Kasumi-1 (cell line): ENCODE results near the gene FLNB.
A peak's percentile ranks its signal among the peaks of the same experiment; 100 is the strongest.

ENCODE experiments used
- DNase-seq, 2 experiments: peaks; one replicate each; lab custom pipeline; 2025; lab: John Stamatoyannopoulos, UW

The FLNB gene

GRCh38 chr3:58008141-58009025 lies at the start of gene FLNB:
Gene FLNB, plus strand, starts transcription at chr3:58008422. Its CDS starts 143 bp downstream, at chr3:58008565.
- DNase-seq: peak; percentile 60 to 69

GRCh38 chr3:57958642-57959422 lies 49.4 kb upstream of the FLNB start:
- no peak for DNase-seq

- peak; percentile 36 to 49 for DNase-seq
Measured at GRCh38 chr3:57959423-57960173, 48.6 kb upstream of the FLNB start.

GRCh38 chr3:57960174-57960505 lies 48.1 kb upstream of the FLNB start:
- no peak for DNase-seq

DNA sequence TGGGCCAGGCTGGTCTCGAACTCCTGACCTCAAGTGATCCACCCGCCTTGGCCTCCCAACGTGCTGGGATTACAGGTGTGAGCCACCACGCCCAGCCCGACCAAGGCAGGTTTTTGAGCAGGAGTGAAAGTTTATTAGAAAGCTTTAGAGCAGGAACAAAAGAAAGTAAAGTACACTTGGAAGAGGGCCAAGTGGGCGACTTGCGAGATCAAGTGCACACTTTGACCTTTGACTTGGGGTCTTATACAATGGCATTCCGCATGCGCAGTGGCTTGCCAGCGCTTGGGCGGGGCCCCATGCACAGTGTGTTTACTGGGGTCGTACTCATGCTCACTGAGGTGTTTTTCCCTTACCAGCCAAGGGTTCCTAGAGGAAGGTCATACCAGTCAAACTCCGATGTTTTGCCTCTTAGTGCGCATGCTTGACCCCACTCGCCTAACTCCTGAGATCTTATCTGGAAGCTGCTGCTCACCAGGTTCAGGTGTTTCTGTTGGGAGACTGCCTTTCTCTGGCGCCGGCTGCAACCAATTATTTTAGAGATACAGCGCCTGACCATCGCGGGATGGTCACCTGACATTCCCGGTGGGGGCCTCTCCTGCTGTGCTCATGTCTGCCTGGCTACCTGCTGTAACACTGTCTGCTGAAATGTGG lies 46.9 kb upstream of the FLNB start:
- DNase-seq: no peak

GRCh38 chr3:57961828-57962447 lies 46.3 kb upstream of the FLNB start:
- peak; percentile 40 to 66 for DNase-seq

GRCh38 chr3:57962448-57962834 lies 45.8 kb upstream of the FLNB start:
- no peak for DNase-seq

- DNase-seq: no peak
Measured at GRCh38 chr3:57963811-57964346, 44.3 kb upstream of the FLNB start.

DNA sequence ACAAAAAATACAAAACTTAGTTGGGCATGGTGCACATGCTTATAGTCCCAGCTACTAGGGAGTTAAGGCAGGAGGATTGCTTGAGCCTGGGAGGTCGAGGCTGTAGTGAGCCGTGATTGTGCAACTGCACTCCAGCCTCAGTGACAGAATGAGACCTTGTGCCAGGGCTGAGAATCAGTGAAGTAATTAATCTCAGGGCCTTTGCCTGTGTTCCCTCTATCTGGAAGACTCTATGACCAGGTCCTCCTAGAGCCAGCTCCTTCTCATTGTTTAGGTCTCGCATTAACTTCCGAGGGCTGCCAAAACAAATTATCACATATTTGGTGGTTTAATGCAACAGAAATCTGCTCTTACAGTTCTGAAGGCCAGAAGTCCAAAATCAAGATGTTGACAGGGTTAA lies 41.4 kb upstream of the FLNB start:
- no peak for DNase-seq

GRCh38 chr3:57967590-57967989 lies 40.6 kb upstream of the FLNB start:
- DNase-seq: no peak

DNA sequence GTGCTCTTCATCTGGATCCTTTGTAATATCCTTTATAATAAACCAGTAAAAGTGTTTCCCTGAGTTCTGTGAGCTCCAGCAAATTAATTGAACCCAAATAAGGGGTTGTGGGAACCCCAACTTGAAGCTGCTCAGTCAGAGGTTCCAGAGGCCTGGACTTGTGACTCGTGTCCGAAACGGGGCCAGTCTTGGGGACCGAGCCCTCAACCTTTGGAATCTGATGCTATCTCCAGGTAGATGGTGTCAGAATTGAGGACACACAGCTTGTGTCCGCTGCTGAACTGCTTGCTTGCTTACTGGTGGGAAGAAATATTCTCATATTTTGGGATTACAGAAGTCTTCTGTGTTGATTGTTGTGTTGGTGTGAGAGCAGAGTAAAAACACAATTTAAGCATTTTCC lies 39.7 kb upstream of the FLNB start:
- no peak for DNase-seq

GRCh38 chr3:57971975-57972374 lies 36.2 kb upstream of the FLNB start:
- no peak for DNase-seq

DNA sequence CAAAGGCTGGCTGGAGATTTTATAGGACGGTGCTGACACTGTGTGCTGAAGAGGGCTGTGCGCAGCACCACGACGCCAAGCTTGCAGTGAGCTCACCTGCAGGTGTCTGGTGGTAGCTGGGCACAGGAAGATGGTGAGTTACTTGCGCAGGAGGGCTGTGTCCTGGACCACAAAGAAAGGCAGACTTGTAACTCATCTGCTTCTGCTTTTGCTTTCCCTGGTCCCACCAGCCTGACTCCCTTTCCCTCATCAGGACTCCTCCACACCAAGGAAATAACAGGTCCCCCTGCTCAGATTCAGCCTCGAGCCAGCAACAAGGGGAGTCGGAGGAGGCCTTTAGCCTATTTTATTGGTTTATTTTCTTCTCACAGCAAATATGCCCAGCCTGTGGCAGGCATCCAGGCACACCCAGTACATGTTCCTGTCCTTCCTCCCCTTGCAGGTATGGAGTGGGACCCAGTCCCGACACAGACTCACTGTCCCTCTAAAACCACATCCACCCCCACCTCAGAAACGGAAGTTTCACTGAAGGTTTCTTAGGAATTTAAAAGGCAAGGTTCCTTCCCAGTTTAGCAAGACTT lies 35.6 kb upstream of the FLNB start:
- DNase-seq: peak; percentile 39 to 65

DNA sequence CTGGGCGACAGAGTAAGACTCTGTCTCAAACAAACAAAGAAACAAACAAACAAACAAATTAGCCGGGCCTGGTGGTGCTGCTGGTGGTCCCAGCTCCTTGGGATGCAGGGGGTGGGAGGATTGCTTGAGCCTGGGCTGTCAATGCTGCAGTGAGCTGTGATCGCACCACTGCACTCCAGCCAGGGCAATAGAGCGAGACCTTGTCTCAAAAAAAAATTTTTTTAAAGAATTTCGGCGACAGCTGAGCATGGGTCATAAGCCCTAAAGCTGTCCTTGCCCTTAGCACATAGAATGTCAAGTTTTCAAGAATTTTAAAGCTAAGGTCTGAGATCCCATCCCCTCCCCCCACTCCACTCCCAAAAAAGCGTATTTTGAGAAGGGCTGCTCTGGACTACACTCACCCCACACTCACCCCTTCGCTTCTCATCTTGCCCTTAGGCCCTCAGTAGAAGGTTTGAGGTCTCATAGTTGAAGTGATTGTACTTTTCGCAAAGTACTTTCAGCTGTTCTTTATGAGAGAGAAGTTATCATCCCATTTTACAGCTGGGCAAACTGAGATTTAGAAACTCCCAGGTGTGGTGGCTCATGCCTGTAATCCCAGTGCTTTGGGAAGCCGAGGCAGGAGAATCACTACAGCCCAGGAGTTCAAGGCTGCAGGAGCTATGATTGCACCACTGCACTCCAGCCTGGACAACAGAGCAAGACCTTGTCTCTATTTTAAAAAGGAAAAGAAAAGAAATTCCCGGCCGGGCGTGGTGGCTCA lies 34.3 kb upstream of the FLNB start:
- no peak for DNase-seq

GRCh38 chr3:57974796-57975388 lies 33.3 kb upstream of the FLNB start:
- no peak for DNase-seq

- no peak for DNase-seq
Measured at GRCh38 chr3:57977818-57978235, 30.4 kb upstream of the FLNB start.

- no peak for DNase-seq
Measured at GRCh38 chr3:57978316-57978715, 29.9 kb upstream of the FLNB start.

GRCh38 chr3:57980416-57980815 lies 27.8 kb upstream of the FLNB start:
- DNase-seq: no peak

DNA sequence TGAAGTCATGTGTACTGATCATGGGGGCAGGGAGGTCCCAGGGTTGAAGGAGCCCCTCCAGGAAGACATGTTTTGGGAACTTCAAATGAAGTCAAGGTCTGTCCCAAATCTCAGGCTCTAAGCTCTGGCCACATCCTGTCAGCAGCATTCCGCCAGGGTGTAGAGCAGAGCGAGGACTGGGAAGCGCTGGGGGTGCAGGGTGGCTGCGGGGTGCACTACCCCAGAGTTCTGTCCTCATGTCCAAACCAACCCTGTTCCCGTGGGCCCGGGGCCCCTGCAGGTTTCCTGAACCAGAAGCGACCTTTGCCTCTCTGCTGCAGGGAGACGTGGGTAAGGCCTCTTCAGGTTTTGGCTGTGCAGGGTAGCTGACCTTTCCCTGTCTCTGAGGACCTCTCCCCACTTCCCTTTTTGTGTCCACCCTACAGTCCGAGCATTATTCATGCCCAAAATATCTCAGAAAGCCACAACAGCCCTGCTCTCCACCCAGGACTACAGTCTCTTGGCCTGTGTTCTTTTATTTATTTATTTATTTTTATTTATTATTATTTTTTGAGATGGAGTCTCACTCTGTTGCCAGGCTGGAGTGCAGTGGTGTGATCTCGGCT lies 26.6 kb upstream of the FLNB start:
- no peak for DNase-seq
